Spinal cord (tissue), 10 donors: ENCODE measurements around the gene ATF1. TPM values are rescaled to one million over a fixed set of nuclear protein-coding genes. Genes with fewer than 3 reads are reported as not detected.

Experiments used
- DNase-seq, 6 donors: peaks; one replicate each; pipeline versions ENCODE4 v3.0.0 to v3.0.0-alpha.2; 2013 to 2015; ENCODE audit warnings: low spot score in 6 of 6, low read depth in 4 of 6
- H3K27ac ChIP-seq: one replicate; pipeline ENCODE4 v1.5.1; 2013; ENCODE audit warnings: low read depth, low read length, control low read depth
- H3K27me3 ChIP-seq: one replicate; pipeline ENCODE4 v1.6.1; 2013; ENCODE audit warnings: low read length; ENCODE audit not compliant: control insufficient read depth, insufficient read depth
- H3K36me3 ChIP-seq: one replicate; pipeline ENCODE4 v1.6.1; 2013; ENCODE audit warnings: low read length; ENCODE audit not compliant: control insufficient read depth, insufficient read depth
- H3K4me1 ChIP-seq: one replicate; pipeline ENCODE4 v1.6.1; 2013; ENCODE audit warnings: low read length; ENCODE audit not compliant: control insufficient read depth, insufficient read depth
- H3K4me3 ChIP-seq: one replicate; pipeline ENCODE4 v1.5.1; 2013; ENCODE audit warnings: low read depth, low read length, control low read depth
- H3K9me3 ChIP-seq: one replicate; pipeline ENCODE4 v1.6.1; 2013; ENCODE audit warnings: low read length; ENCODE audit not compliant: control insufficient read depth, insufficient read depth
- WGBS: methylation state at CpG from one replicate; pipeline ENCODE4 v1.1.5; 2013; ENCODE audit warnings: missing lambda C conversion rate; ENCODE audit not compliant: insufficient coverage; 5-methylcytosine and 5-hydroxymethylcytosine counted together
- polyA plus RNA-seq, 2 donors: library from polyadenylated mRNA; unstranded; fragments of 120-200 nt; gene quantifications; one replicate each; pipeline ENCODE4 v1.2.1, GENCODE V29; 2013; ENCODE audit not compliant: insufficient read length in 2 of 2
- total RNA-seq, 2 donors: library from RNA; depleted of rRNA in 1 of 2; stranded (reverse); fragments of 120-200 nt in 1 of 2; fragments of >200 nt in 1 of 2; gene quantifications; one replicate each; pipeline versions ENCODE4 v1.2.3 to v1.2.4, GENCODE V29; 2013 to 2014
- donor health status: healthy.

Gene ATF1
- total and polyA plus RNA-seq, 4 donors, result 17.8 to 49.3 (median 21.7) TPM

GRCh38 chr12:50772470-50772869 is 8.6 kb downstream of the ATF1 start:
- Histone ChIP-seq H3K9me3 (no peaks in the 10 kb centered on the region), H3K27me3 (no peaks in the 10 kb centered on the region), H3K4me3 (no peak overlapping the region), H3K27ac (no peak overlapping the region), H3K4me1 (no peaks in the 10 kb centered on the region), H3K36me3 (no peaks in the 10 kb centered on the region)
- no peak for DNase-seq
- WGBS, result 100% methylated on average over 2 of the region's 5 CpGs

GRCh38 chr12:50772877-50773276 is 9.0 kb downstream of the ATF1 start:
- no peak for DNase-seq
- Histone ChIP-seq H3K27me3 (no peaks in the 10 kb centered on the region), H3K4me1 (no peaks in the 10 kb centered on the region), H3K9me3 (no peaks in the 10 kb centered on the region), H3K27ac (no peak overlapping the region), H3K4me3 (no peak overlapping the region), H3K36me3 (no peaks in the 10 kb centered on the region)
- WGBS, result no CpG with 5 or more reads among the region's 2 CpGs

GRCh38 chr12:50775251-50775650 is 11.3 kb downstream of the ATF1 start:
- H3K36me3 ChIP-seq, result no peaks in the 10 kb centered on the region
- DNase-seq, result no peak
- H3K9me3 ChIP-seq, result no peaks in the 10 kb centered on the region
- H3K4me3 ChIP-seq, result no peak overlapping the region
- H3K4me1 ChIP-seq, result no peaks in the 10 kb centered on the region
- no CpG with 5 or more reads among the region's 2 CpGs for WGBS
- H3K27ac ChIP-seq, result no peak overlapping the region
- H3K27me3 ChIP-seq, result no peaks in the 10 kb centered on the region

GRCh38 chr12:50776749-50777728 is 13.1 kb downstream of the ATF1 start:
- Histone ChIP-seq H3K4me3 (no peak overlapping the region), H3K9me3 (no peaks in the 10 kb centered on the region), H3K4me1 (no peaks in the 10 kb centered on the region), H3K27ac (no peak overlapping the region), H3K36me3 (peaks cover 9% of the 10 kb centered on the region), H3K27me3 (no peaks in the 10 kb centered on the region)
- 100% methylated on average over 2 of the region's 9 CpGs for WGBS
- DNase-seq, result no peak

GRCh38 chr12:50778663-50779590 is 15.0 kb downstream of the ATF1 start:
- H3K27me3 ChIP-seq, result no peaks in the 10 kb centered on the region
- H3K27ac ChIP-seq, result no peak overlapping the region
- 91% methylated on average over 4 of the region's 8 CpGs for WGBS
- H3K9me3 ChIP-seq, result no peaks in the 10 kb centered on the region
- no peak overlapping the region for H3K4me3 ChIP-seq
- H3K36me3 ChIP-seq, result peaks cover 9% of the 10 kb centered on the region
- DNase-seq, result no peak
- H3K4me1 ChIP-seq, result no peaks in the 10 kb centered on the region

- H3K4me3 ChIP-seq, result no peak overlapping the region
- H3K27me3 ChIP-seq, result no peaks in the 10 kb centered on the region
- H3K4me1 ChIP-seq, result no peaks in the 10 kb centered on the region
- no peak for DNase-seq
- H3K27ac ChIP-seq, result no peak overlapping the region
- no peaks in the 10 kb centered on the region for H3K9me3 ChIP-seq
- H3K36me3 ChIP-seq, result peaks cover 9% of the 10 kb centered on the region
- 100% methylated on average over 2 of the region's 4 CpGs for WGBS
These were observed 16.1 kb downstream of the ATF1 start for GRCh38 chr12:50780013-50780412.

GRCh38 chr12:50784501-50784900 is 20.6 kb downstream of the ATF1 start:
- Histone ChIP-seq H3K4me3 (no peak overlapping the region), H3K4me1 (no peaks in the 10 kb centered on the region), H3K9me3 (no peaks in the 10 kb centered on the region), H3K27ac (no peak overlapping the region), H3K27me3 (no peaks in the 10 kb centered on the region), H3K36me3 (peaks cover 14% of the 10 kb centered on the region)
- DNase-seq, result no peak
- 96% methylated on average over 4 of the region's 4 CpGs for WGBS

GRCh38 chr12:50785406-50786001 is 21.6 kb downstream of the ATF1 start:
- Histone ChIP-seq H3K4me3 (no peak overlapping the region), H3K4me1 (no peaks in the 10 kb centered on the region), H3K36me3 (peaks cover 13% of the 10 kb centered on the region), H3K27me3 (no peaks in the 10 kb centered on the region), H3K9me3 (no peaks in the 10 kb centered on the region), H3K27ac (no peak overlapping the region)
- WGBS, result 100% methylated on average over 1 of the region's 3 CpGs
- no peak for DNase-seq

- no peaks in the 10 kb centered on the region for H3K27me3 ChIP-seq
- no CpG with 5 or more reads among the region's 3 CpGs for WGBS
These were observed 22.8 kb downstream of the ATF1 start for GRCh38 chr12:50786498-50787231.

More at GRCh38 chr12:50786498-50787231, 22.8 kb downstream of the ATF1 start:
- no peak for DNase-seq
- Histone ChIP-seq H3K9me3 (no peaks in the 10 kb centered on the region), H3K4me1 (no peaks in the 10 kb centered on the region), H3K27ac (no peak overlapping the region), H3K36me3 (peaks cover 6% of the 10 kb centered on the region), H3K4me3 (no peak overlapping the region)
